Muscle layer of colon (tissue), 2 donors: Measurements from ENCODE around the gene CAT.

Experiments
- H3K27ac ChIP-seq: one replicate; pipeline ENCODE4 v1.7.0; 2013; ENCODE audit warnings: low read depth, mild to moderate bottlenecking, low read length, moderate library complexity
- H3K27me3 ChIP-seq, 2 donors: one replicate each; pipeline ENCODE4 v1.7.0; 2013; ENCODE audit warnings: low read length in 2 of 2, mild to moderate bottlenecking in 2 of 2; ENCODE audit not compliant: insufficient read depth in 2 of 2, control insufficient read depth in 1 of 2
- H3K36me3 ChIP-seq: one replicate; pipeline ENCODE4 v1.7.0; 2013; ENCODE audit warnings: mild to moderate bottlenecking, low read length; ENCODE audit not compliant: insufficient read depth
- H3K4me1 ChIP-seq: one replicate; pipeline ENCODE4 v1.7.0; 2013; ENCODE audit warnings: mild to moderate bottlenecking, low read length; ENCODE audit not compliant: insufficient read depth
- H3K4me3 ChIP-seq, 2 donors: one replicate each; pipeline ENCODE4 v1.7.0; 2013; ENCODE audit warnings: low read length in 2 of 2, low read depth in 1 of 2, mild to moderate bottlenecking in 1 of 2, moderate library complexity in 1 of 2
- H3K9ac ChIP-seq: one replicate; pipeline ENCODE4 v1.7.0; 2013; ENCODE audit warnings: low read length
- H3K9me3 ChIP-seq: one replicate; pipeline ENCODE4 v1.7.0; 2013; ENCODE audit warnings: mild to moderate bottlenecking, low read length
- donor health status: abdominal sarcoma.
- donor health status: Adenocarcinoma of cecum.

CAT gene

DNA sequence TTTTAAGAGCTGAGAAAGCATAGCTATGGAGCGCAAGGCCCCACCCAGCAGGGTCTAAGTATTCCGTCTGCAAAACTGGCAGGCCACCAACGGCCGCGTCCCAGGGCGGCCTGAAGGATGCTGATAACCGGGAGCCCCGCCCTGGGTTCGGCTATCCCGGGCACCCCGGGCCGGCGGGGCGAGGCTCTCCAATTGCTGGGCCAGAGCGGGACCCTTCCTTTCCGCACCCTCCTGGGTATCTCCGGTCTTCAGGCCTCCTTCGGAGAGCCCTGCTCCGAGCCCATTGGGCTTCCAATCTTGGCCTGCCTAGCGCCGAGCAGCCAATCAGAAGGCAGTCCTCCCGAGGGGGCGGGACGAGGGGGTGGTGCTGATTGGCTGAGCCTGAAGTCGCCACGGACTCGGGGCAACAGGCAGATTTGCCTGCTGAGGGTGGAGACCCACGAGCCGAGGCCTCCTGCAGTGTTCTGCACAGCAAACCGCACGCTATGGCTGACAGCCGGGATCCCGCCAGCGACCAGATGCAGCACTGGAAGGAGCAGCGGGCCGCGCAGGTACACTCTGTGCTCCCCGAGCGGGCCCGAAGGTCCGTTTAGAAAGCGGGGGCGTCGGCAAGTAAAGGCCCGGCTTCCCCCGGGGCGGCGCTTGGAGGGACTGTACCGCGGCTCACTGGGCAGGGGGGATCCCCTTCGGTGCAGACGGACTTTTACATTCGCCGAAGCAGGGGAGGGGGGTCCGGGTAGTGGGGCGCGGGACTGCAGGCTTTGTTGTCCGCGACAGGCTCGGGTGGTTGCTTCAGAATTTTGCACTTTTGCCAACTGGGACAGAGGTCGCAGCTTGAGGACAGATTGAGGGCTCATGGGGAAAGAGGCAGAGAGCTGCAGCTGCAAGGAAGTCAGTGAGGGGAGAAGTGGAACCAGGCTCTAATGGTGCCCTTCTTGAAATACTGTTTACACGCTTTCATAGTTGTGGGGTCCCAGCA is at the start of gene CAT:
Gene CAT (plus strand): TSS at position 406 of the 979 bp plus-strand sequence. CDS start 80 bp downstream, at position 486.
- Histone ChIP-seq H3K36me3 (no peaks in the 10 kb centered on the region), H3K4me1 (peaks cover 17% of the 10 kb centered on the region), H3K9me3 (no peaks in the 10 kb centered on the region), H3K4me3 (peak within 1 kb of the TSS; percentile 68 to 76), H3K9ac (peak within 1 kb of the TSS; percentile 54), H3K27me3 (no peaks in the 10 kb centered on the region), H3K27ac (peak within 1 kb of the TSS; percentile 95)

DNA sequence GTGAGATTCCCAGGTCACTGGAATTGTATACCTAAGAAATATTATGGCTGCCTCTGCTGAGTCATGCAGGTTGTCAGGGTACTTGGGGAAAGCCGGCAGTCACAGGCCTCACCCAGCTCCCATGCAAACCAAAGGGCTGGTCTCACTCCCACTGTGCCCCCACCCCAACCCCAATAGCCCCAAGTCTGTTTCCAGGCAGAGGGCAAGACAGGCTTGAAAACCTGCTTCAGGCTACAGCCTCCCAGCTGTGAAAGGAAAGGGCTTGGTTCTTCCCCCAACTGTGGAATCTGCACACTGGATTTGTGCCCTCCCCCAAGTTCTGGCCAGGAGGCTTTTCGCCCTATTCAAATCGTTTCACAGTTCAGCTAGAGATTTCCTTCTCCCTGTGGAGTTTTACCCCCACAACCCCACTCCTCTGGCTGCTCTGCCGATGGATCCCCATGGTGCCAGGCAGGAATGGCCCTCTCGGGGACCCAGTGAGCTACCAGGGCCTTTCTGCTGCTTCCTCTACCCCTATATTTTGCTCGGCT is 43.9 kb upstream of the CAT start:
- Histone ChIP-seq H3K27ac (no peak overlapping the region), H3K4me3 (no peak overlapping the region), H3K4me1 (no peaks in the 10 kb centered on the region), H3K27me3 (no peaks in the 10 kb centered on the region), H3K9me3 (no peaks in the 10 kb centered on the region), H3K9ac (no peak overlapping the region), H3K36me3 (no peaks in the 10 kb centered on the region)

DNA sequence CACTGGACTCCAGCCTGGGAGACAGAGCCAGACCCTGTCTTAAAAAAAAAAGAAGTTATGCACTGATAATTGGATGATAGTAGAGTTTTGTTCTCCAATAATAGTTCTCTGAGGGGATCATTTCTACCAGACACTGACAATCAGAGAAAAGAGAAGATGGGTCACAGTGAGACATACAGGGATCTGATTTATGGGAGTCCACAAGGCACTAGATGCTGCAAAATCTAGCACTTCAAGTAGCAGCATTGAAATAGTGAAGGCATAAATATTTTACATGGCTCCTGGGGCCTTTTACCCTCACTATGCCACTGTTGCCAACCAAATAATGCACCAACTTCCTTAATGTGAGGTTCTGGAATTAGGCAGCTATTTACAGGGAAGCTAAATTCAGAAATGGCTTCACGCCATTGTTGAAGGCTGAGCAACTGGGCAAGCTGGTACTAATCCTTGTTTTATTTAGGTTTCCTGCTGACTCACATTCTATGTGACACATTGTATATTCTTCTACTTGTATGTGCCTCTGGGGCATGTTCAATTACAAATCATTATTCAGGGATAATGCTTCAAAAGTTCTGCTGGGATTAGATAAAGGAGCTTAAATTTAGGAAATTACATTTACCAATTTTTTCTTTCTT is 42.7 kb upstream of the CAT start:
- no peaks in the 10 kb centered on the region for H3K36me3 ChIP-seq
- no peak overlapping the region for H3K4me3 ChIP-seq
- H3K27ac ChIP-seq = no peak overlapping the region
- H3K27me3 ChIP-seq = no peaks in the 10 kb centered on the region
- H3K9ac ChIP-seq = no peak overlapping the region
- no peaks in the 10 kb centered on the region for H3K4me1 ChIP-seq
- H3K9me3 ChIP-seq = no peaks in the 10 kb centered on the region

DNA sequence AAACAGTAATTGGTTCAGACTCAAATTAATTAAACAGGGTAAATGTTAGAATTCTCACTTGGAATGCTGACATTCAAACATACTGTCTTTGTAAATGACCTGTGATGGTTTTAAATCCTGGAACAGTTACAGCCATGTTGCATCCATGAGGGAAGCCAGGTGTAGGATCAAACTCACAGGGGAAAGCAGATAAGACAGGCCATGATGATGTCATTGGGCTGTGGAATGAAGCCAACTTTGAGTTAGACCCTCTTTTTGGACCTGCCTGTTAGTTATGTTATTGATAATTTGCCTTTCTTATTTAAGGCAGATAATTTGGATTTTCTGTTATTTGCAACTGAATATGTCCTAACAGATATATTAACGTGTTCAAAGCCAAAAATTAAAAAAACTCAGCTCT is 41.6 kb upstream of the CAT start:
- H3K36me3 ChIP-seq = no peaks in the 10 kb centered on the region

DNA sequence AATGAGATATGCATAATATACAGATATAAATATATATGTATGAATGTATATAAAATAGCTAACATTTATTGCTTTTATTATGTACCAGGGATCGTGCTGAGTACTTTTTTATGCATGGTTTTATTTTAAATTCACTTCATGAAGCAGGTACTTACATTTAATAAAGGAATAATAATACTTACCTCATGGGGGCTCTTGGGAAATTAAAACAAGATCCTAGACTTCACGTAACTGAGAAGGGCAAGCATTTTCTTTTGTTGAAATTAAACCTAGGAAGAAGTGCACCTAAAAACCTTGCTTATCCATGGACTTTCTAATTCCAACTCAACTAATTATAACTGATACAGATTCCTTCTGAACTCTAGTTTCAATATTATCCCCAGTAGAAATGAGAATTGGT is 40.9 kb upstream of the CAT start:
- Histone ChIP-seq H3K9me3 (no peaks in the 10 kb centered on the region), H3K36me3 (no peaks in the 10 kb centered on the region), H3K27ac (no peak overlapping the region), H3K4me3 (no peak overlapping the region), H3K27me3 (no peaks in the 10 kb centered on the region), H3K9ac (no peak overlapping the region), H3K4me1 (no peaks in the 10 kb centered on the region)

More for the DNA sequence above, 41.6 kb upstream of the CAT start:
- no peaks in the 10 kb centered on the region for H3K9me3 ChIP-seq
- no peak overlapping the region for H3K4me3 ChIP-seq
- H3K4me1 ChIP-seq = no peaks in the 10 kb centered on the region
- no peaks in the 10 kb centered on the region for H3K27me3 ChIP-seq
- no peak overlapping the region for H3K27ac ChIP-seq
- H3K9ac ChIP-seq = no peak overlapping the region

DNA sequence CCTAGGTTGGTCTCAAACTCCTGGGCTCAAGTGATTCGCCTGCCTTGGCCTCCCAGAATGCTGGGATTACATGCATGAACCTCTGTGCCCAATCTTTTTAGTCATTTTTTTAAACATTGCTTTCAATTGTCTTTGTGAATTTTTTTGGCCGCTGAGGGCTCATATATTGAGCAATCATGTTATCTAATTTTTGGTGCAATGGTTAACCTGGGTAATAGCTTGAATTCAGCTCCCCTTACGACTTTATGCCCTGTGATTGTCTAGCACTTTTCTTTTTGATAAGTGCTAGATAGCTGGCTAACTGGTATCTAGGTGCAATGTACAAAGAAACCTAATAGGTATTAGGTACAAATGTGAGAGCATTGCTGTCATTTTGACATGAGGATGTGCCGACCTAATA is 35.3 kb upstream of the CAT start:
- Histone ChIP-seq H3K36me3 (no peaks in the 10 kb centered on the region), H3K4me3 (no peak overlapping the region), H3K4me1 (no peaks in the 10 kb centered on the region), H3K27ac (no peak overlapping the region), H3K9ac (no peak overlapping the region), H3K27me3 (no peaks in the 10 kb centered on the region), H3K9me3 (no peaks in the 10 kb centered on the region)

DNA sequence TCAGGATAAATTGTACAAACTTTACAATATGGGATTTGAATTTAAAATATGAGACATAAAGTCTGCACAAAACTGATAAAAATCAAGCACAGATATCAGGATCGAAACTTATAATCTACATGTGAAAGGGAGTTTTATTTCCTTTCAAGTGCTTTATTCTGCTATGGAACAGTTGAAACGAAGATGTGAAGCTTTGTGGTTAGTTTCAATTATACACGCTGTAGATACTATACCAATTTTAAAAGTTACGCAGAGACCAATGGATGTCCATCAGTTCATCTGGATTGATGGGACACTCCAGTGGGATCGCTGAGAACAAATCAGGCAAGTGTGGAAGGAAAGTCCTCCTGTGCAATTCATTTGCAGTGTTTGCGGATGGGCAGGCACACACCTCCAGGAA is 34.5 kb upstream of the CAT start:
- Histone ChIP-seq H3K27me3 (no peaks in the 10 kb centered on the region), H3K9me3 (no peaks in the 10 kb centered on the region), H3K36me3 (no peaks in the 10 kb centered on the region), H3K4me3 (no peak overlapping the region), H3K9ac (no peak overlapping the region), H3K4me1 (no peaks in the 10 kb centered on the region), H3K27ac (no peak overlapping the region)

DNA sequence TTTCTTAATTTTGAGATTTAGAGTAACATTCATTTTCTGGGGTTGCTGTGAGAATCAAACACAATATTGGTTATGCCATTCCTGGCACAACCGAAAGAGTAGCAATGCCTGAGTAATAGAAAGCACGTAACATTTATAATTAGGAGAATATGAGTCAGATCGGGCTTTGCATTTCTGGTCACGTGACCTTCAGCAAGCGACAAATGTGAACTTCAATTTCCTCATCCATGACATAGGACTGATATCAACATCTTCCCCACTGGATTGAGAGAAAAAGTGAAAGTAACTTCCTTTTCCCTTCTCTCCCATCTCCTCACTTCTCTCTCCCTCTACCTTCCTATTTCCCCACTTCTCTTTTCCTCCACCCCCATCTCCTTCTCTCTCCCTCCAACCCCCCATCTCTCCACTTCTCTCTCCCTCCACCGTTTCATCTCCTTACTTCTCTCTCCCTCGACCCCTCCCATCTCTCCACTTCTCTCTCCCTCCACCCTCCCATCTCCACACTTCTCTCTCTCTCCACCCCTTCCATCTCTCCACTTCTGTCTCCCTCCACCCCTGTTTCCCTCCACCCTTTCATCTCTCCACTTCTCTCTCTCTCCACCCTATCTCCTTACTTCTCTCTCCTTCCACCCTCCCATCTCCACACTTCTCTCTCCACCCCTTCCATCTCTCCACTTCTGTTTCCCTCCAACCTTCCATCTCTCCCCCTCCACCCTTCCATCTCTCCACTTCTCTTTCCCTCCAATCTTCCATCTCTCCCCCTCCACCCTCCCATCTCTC is 33.5 kb upstream of the CAT start:
- H3K27me3 ChIP-seq = no peaks in the 10 kb centered on the region
- no peaks in the 10 kb centered on the region for H3K9me3 ChIP-seq
- no peak overlapping the region for H3K27ac ChIP-seq
- no peak overlapping the region for H3K9ac ChIP-seq
- H3K4me1 ChIP-seq = no peaks in the 10 kb centered on the region
- no peaks in the 10 kb centered on the region for H3K36me3 ChIP-seq
- H3K4me3 ChIP-seq = no peak overlapping the region

DNA sequence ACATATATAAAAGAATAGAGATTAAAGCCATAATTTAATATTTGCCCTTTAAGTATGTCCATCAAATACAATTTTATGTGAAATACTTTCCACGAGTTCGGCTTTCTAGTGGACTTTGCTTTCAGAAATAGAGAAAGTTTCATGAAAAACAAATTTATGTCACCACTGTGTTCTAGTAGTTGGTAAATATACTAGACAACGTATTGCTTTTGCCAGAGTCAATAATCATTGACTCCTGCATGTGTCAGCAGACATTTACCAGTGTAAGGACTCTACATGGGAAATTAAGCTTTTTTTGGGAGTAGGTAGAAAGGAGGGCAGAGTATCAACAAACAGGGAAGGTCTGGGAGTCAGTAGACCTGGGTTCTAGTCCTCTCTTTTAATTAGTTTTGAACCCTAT is 32.3 kb upstream of the CAT start:
- no peaks in the 10 kb centered on the region for H3K4me1 ChIP-seq
- no peaks in the 10 kb centered on the region for H3K27me3 ChIP-seq
- no peak overlapping the region for H3K9ac ChIP-seq
- no peaks in the 10 kb centered on the region for H3K9me3 ChIP-seq
- no peaks in the 10 kb centered on the region for H3K36me3 ChIP-seq
- no peak overlapping the region for H3K4me3 ChIP-seq
- no peak overlapping the region for H3K27ac ChIP-seq

DNA sequence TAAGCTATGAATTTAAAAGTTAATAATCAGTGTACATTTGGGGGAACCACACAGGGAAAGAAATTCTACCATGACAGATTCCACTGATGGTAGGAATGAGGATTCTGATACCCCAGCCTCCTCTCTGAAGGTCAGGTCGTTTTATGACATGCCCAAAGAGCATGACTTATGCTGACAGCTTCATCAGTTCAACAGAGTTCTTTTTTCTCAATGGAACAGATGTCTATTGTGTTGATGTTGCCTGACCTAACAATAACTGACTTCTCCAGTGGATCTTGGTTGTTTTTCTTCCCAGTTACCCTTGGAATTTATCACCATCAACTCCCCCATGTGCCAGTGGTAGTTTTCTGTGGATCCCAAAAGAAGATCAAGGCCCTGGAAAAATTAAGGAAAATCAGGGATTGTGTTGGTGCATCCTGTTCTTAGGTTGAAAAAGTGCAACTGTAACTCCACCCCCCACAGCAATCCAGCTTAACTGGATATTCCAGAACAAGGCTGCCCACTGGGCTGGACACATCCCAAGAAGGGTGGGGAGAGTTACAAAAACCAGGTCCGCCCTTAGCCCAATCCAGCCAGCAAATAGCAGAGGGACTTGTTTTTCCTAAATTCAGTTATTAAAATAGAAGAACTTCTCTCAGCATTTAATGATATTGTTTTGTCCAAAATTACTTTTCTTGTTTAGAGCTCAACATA is 31.5 kb upstream of the CAT start:
- H3K36me3 ChIP-seq = no peaks in the 10 kb centered on the region
- no peaks in the 10 kb centered on the region for H3K4me1 ChIP-seq
- no peaks in the 10 kb centered on the region for H3K27me3 ChIP-seq
- H3K9ac ChIP-seq = no peak overlapping the region
- H3K4me3 ChIP-seq = no peak overlapping the region
- H3K9me3 ChIP-seq = no peaks in the 10 kb centered on the region
- H3K27ac ChIP-seq = no peak overlapping the region
